Activated CD4-positive, alpha-beta T cell treated with anti-CD3 and anti-CD28 coated beads for 48 hours (primary cell): ENCODE data around the gene RBM5.

Experiments used
- DNase-seq: peaks from one replicate; pipeline ENCODE4 v3.0.0-alpha.2; 2020

The RBM5 gene

GRCh38 chr3:50139308-50139707 is 50.6 kb downstream of the RBM5 start:
- DNase-seq, result no peak

DNA sequence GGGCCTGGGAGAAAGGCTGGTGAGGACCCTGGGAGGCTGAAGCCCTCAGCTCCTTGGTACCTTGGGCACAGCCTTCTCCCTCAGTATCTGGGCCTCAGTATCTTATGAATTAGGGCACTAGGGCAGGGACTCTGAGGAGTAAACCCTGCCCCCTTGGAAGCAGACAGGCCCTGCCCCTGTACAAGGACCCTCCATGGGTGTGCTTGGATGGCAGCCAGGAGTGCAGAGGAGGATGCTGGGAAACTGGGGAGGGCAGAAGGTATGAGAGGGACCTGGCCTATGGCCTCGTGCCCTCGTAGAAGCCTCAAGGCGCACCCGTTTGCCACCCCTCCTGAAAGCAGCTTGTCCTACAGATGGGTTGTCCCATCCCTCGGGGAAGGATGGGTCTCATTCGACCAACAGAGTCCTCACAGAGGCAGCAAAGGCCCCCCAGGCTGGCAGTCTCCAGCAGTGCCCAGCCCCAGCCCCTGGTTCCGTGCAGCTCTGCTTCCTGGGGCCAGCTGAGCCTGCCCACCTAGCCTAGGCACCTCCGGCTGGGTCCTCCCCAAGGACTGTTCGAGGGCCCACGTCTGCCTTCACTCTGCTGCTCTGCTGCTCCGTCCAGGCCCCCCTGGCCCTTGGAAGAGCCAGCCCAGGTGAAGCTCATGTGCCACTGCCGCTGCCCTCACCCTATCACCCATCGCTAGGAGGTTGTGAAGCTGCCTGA is 51.2 kb downstream of the RBM5 start:
- DNase-seq, result no peak

DNA sequence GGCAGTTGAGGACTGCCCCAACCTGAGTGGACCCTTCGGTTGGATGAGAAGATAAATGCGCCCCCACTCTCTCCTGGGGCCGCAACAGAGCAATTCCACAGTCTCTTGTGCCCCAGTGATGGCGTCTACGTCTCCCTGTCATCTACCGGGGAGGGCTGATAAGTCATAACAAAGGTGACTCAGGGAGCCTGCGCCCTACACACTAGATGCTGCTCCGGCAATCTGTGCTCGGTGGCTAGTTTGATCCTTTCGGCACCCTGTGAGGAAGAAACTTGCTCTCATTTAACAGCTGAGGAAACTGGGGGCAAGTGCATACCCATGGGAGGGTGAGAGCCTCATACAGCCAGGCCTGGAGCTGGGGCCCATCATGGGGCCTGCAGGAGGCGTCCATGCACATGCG is 52.3 kb downstream of the RBM5 start:
- no peak for DNase-seq

- no peak for DNase-seq
These were observed 57.7 kb downstream of the RBM5 start for GRCh38 chr3:50146316-50146901.

DNA sequence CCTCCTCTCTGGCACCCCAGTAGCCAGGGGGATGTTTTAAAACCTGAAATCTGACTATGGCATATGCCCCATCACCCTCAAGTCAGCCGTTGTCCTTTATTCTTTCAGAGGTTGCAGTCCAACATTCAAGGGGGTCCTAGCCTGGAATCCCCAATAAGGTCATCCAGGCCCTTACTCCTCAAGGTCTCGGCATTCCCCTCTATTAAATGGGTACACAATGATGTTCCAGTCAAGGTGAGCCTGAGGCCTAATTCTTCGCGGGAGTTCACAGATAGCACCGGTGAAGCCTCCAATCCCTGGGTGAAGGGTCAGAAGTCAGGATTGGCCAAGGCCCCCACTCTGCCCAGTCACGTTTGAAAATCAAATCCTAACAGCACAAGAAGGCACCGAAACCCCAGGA is 58.3 kb downstream of the RBM5 start:
- no peak for DNase-seq

GRCh38 chr3:50147447-50147846 is 58.7 kb downstream of the RBM5 start:
- DNase-seq, result no peak

GRCh38 chr3:50147861-50148260 is 59.1 kb downstream of the RBM5 start:
- no peak for DNase-seq

DNA sequence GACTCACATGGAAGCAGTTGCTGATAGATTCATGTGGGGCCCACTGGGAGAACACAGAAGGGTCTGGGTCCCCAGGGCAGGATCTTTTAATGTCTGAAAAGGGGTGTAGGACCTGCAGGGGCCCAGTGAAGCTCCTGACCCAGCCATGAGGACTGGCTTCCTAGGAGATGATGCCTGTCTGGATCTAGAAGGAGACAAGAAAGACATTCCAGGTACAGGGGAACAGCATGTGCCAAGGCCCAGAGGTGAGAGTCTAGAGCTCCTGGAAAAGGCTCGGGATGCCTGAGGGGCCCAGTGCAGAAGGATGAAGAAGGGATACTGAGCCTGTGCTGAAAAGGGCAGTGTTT is 61.7 kb downstream of the RBM5 start:
- no peak for DNase-seq

- no peak for DNase-seq
These were observed 62.4 kb downstream of the RBM5 start for GRCh38 chr3:50150863-50151686.

DNA sequence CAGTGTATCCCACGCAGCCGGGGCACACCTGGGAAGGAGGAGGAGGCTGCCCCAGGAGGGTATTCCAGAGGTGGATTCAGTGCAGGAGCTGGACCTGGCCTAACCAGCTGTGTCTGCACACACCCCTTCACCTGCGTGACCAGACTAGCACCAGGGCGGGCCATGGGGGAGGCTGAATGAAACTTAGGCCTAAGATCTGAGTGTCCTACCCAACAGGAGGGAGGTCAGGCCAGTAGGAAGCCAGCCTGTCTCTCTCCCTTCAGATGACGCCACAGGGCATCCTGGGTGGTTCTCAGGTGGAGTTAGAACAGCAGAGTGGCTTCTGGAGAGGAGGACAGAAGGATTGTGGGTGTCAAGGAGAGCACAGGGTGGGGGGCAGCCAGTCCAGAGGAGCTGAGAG is 63.0 kb downstream of the RBM5 start:
- DNase-seq, result no peak

- no peak for DNase-seq
These were observed 65.2 kb downstream of the RBM5 start for GRCh38 chr3:50153782-50154475.

- DNase-seq, result no peak
These were observed 65.7 kb downstream of the RBM5 start for GRCh38 chr3:50154476-50154839.

- peak; percentile 62 for DNase-seq
These were observed 66.2 kb downstream of the RBM5 start, which contains the start of gene SEMA3F for GRCh38 chr3:50154840-50155490. Gene SEMA3F, plus strand, starts transcription at chr3:50155324. Its CDS starts 4,299 bp downstream, at chr3:50159623.

DNA sequence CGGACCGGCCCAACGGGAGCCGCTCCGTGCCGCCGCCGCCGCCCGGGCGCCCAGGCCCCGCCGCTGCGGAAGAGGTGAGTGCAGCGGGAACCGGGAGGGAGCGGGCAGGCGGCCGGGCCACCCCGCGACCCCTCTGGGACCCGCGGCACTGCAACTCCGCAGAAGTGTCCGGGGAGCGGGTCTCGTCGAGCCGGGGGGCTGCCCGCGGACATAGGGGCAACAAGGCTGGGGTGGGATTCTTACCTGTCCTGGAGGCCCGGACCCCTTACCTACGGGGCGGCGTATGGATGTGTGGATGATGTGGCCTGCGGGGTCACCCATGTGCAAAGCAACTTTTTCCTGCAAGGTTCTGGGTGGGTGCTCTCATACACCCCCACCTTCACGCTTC is 66.8 kb downstream of the RBM5 start:
- no peak for DNase-seq

DNA sequence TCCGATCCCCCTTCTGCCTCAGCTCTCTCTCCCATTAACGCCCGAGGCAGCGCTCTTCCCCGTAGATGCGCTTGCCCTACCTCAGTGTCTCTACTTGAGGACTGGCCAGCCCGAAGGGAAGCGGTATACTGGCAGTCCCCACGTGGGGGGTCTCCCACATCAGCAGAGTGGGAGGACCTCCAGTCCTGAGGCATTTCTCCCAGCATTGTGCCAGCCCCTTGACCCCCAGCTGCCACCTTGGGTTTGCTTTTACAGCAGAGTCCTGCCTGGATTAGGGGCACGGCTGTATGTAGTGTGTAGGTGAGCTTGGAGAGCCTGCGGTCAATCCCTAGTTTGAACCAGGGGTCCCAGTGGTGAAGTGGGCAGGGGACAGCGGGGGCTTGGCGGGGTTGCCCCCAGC is 67.2 kb downstream of the RBM5 start:
- DNase-seq, result no peak

DNA sequence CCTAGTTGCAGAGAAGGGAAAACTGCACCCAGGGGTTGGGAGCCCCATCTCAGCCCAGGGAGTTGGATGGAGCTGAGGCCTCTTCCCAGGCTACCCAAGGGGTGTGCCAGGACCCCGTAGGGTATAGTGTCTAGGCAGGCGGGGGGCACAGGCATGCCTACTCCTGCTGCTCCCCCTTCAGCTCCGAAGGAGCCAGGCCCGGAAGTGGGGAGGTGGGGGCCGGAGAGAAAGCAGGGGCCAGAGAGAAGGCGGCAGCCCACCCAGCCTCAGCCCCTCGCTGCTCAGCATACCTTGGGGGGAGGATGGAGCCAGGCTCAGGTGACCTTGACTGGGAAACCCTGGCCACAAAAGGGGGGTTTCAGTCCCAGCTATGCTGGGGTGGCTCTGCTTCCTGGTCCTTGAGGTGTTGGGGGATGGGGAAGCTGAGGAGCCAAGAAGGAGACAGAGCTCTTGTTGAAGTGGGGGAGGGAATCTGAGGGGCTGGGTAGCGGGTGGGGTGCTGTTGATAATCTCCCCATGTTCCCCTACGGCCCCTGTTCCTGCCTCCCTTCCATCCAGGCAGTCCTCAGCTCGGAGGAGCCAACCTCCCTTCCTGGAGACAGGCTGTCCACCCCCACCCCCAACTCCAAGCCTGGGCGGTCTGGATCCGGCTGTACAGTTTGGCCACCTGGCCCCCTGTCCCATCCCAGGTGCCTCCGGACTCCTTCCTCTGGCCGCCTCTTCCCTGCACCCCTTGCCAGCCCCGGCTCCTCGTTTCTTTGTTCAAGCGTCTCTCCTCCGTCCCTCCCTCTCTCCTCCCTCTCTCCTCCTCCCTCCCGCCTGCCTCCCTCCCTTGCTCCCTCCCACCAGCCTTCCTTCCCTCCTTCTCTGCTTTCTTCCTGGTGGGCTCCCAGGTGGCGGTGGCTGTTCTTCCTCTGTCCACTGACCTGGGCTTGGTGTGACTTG is 68.1 kb downstream of the RBM5 start:
- no peak for DNase-seq

GRCh38 chr3:50157827-50158529 is 69.3 kb downstream of the RBM5 start:
- DNase-seq, result no peak

- no peak for DNase-seq
These were observed 69.9 kb downstream of the RBM5 start for GRCh38 chr3:50158530-50159146.

- DNase-seq, result no peak
These were observed 71.9 kb downstream of the RBM5 start for GRCh38 chr3:50160561-50160983.

GRCh38 chr3:50161320-50161719 is 72.6 kb downstream of the RBM5 start:
- no peak for DNase-seq
